Erythroblast (primary cell): ENCODE results near the gene C5orf52.
"Not testable (repeated sequence)": the region's sequence is repeated elsewhere in the genome, so short reads cannot be mapped to it uniquely, and the experiment has no call there.

Experiments
- DNase-seq, 2 experiments: peaks; one replicate each; lab custom pipeline; 2025; lab: John Stamatoyannopoulos, UW
- GATA1 ChIP-seq: IDR thresholded peaks from 2 replicates; pipeline ENCODE4 v1.6.1; 2011; ENCODE audit warnings: low read depth, mild to moderate bottlenecking, control low read depth, low read length, moderate library complexity
- POLR2A ChIP-seq: IDR thresholded peaks from 2 replicates; pipeline ENCODE4 v1.6.1; 2011; ENCODE audit warnings: mild to moderate bottlenecking, low read length

Gene C5orf52

GRCh38 chr5:157721159-157721558 lies 49.8 kb downstream of the C5orf52 start:
- TF ChIP-seq POLR2A (no peak), GATA1 (no peak)
- DNase-seq = no peak

DNA sequence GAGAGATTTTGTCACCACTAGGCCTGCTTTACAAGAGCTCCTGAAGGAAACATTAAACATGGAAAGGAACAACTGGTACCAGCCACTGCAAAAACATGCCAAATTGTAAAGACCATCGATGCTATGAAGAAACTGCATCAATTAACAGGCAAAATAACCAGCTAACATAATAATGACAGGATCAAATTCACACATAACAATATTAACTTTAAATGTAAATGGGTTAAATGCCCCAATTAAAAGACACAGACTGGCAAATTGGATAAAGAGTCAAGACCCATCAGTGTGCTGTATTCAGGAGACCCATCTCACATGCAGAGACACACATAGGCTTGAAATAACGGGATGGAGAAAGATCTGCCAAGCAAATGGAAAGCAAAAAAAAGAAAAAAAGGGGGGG lies 51.6 kb downstream of the C5orf52 start:
- not testable (repeated sequence) for DNase-seq

- not testable (repeated sequence) for DNase-seq
Measured at GRCh38 chr5:157726607-157727006, 55.3 kb downstream of the C5orf52 start.

DNA sequence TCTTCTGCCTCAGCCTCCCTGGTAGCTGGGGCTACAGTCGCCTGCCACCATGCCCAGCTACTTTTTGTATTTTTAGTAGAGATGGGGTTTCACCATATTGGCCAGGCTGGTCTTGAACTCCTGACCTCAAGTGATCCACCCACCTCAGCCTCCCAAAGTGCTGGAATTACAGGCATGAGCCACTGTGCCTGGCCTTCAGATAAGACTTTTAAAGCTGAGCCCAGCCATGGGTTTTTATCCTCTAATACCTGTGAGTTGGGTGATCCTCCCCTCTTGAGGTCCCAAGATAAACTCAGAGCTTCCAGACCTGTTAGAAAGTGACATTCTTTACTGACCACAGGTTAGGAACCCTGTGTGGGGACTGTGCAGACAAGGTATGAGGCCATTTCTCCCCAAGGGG lies 56.5 kb downstream of the C5orf52 start:
- DNase-seq = not testable (repeated sequence)
